CD14-positive monocyte (primary cell): Measurements from ENCODE around the gene TRIM59. TPM values are rescaled to one million over a fixed set of nuclear protein-coding genes. Genes with fewer than 3 reads are reported as not detected.

ENCODE experiments used
- DNase-seq, 3 donors: peaks; one replicate each; pipeline ENCODE4 v3.0.0-alpha.2; 2011 to 2022
- H2AFZ ChIP-seq: 2 replicates; pipeline ENCODE4 v1.6.0; 2012; ENCODE audit warnings: mild to moderate bottlenecking, low read depth, low read length, inconsistent platforms; ENCODE audit not compliant: insufficient read depth, poor library complexity, severe bottlenecking
- H3K27ac ChIP-seq, 2 donors: 1 replicate in 1 of 2; 2 replicates in 1 of 2; pipeline ENCODE4 v1.5.1; 2012 to 2013; ENCODE audit warnings: low read length in 2 of 2, control low read depth in 1 of 2, inconsistent platforms in 1 of 2, low read depth in 1 of 2, mild to moderate bottlenecking in 1 of 2
- H3K27me3 ChIP-seq, 2 donors: one replicate each; pipeline versions ENCODE4 v1.6.0 to v1.6.1; 2011 to 2013; ENCODE audit warnings: low read length in 2 of 2; ENCODE audit not compliant: control insufficient read depth in 2 of 2, insufficient read depth in 2 of 2
- H3K36me3 ChIP-seq, 2 donors: replicated peaks in 1 of 2; 1 replicate in 1 of 2; 2 replicates in 1 of 2; pipeline versions ENCODE4 v1.5.1 to v1.6.1; 2012 to 2013; ENCODE audit warnings: low read length in 2 of 2, control low read depth in 1 of 2, inconsistent platforms in 1 of 2, mild to moderate bottlenecking in 1 of 2; ENCODE audit not compliant: insufficient read depth in 2 of 2, control insufficient read depth in 1 of 2
- H3K4me1 ChIP-seq, 2 donors: 1 replicate in 1 of 2; 2 replicates in 1 of 2; pipeline versions ENCODE4 v1.5.1 to v1.6.1; 2012 to 2013; ENCODE audit warnings: low read length in 2 of 2, control low read depth in 1 of 2, inconsistent platforms in 1 of 2, mild to moderate bottlenecking in 1 of 2, moderate library complexity in 1 of 2; ENCODE audit not compliant: insufficient read depth in 2 of 2, control insufficient read depth in 1 of 2
- H3K4me2 ChIP-seq: replicated peaks from 2 replicates; pipeline ENCODE3; 2012; ENCODE audit warnings: low read length, moderate library complexity, mild to moderate bottlenecking; ENCODE audit not compliant: poor library complexity, severe bottlenecking; ENCODE audit errors: extremely low read depth
- H3K4me3 ChIP-seq, 3 experiments: fragments of 200-600 bp in 1 of 3; sonication (generic) in 1 of 3; replicated peaks in 1 of 3; 1 replicate in 2 of 3; 2 replicates in 1 of 3; pipeline ENCODE4 v1.5.1; 2011 to 2013; ENCODE audit warnings: low read length in 3 of 3, mild to moderate bottlenecking in 3 of 3, control low read depth in 2 of 3, low read depth in 2 of 3, inconsistent platforms in 1 of 3, moderate library complexity in 1 of 3
- H3K79me2 ChIP-seq: 2 replicates; pipeline ENCODE4 v1.6.0; 2012; ENCODE audit warnings: mild to moderate bottlenecking, control low read depth, inconsistent platforms, low read length, moderate library complexity; ENCODE audit not compliant: insufficient read depth
- H3K9ac ChIP-seq: 2 replicates; pipeline ENCODE4 v1.6.0; 2017; ENCODE audit warnings: low read length, mild to moderate bottlenecking; ENCODE audit not compliant: insufficient read depth, poor library complexity, severe bottlenecking
- H3K9me3 ChIP-seq, 2 donors: replicated peaks in 1 of 2; 1 replicate in 1 of 2; 2 replicates in 1 of 2; pipeline versions ENCODE4 v1.5.1 to v1.6.1; 2012 to 2013; ENCODE audit warnings: low read length in 2 of 2, control low read depth in 1 of 2; ENCODE audit not compliant: control insufficient read depth in 1 of 2, insufficient read depth in 1 of 2
- H4K20me1 ChIP-seq: 2 replicates; pipeline ENCODE4 v1.6.0; 2012; ENCODE audit warnings: mild to moderate bottlenecking, low read length, control low read depth, moderate library complexity; ENCODE audit not compliant: insufficient read depth
- H3K27ac Mint-ChIP-seq, 7 donors: one replicate each; pipeline ENCODE4 v1.8.0; 2020; ENCODE audit warnings: mild to moderate bottlenecking in 7 of 7, mixed read lengths in 7 of 7, moderate library complexity in 6 of 7, inconsistent platforms in 2 of 7
- H3K27me3 Mint-ChIP-seq, 3 donors: one replicate each; pipeline ENCODE4 v1.8.0; 2021 to 2022; ENCODE audit warnings: low read depth in 3 of 3, mild to moderate bottlenecking in 3 of 3, mixed read lengths in 3 of 3, moderate library complexity in 3 of 3, inconsistent platforms in 1 of 3
- H3K36me3 Mint-ChIP-seq, 2 donors: one replicate each; pipeline ENCODE4 v1.8.0; 2020; ENCODE audit warnings: mixed read lengths in 2 of 2, inconsistent platforms in 1 of 2, mild to moderate bottlenecking in 1 of 2
- H3K4me1 Mint-ChIP-seq: one replicate; pipeline ENCODE4 v1.8.0; 2020; ENCODE audit warnings: mild to moderate bottlenecking, mixed read lengths
- H3K4me3 Mint-ChIP-seq, 2 donors: one replicate each; pipeline ENCODE4 v1.8.0; 2020; ENCODE audit warnings: mild to moderate bottlenecking in 2 of 2, mixed read lengths in 2 of 2, moderate library complexity in 1 of 2
- H3K9me3 Mint-ChIP-seq, 7 donors: one replicate each; pipeline ENCODE4 v1.8.0; 2020 to 2022; ENCODE audit warnings: mixed read lengths in 7 of 7, mild to moderate bottlenecking in 6 of 7, moderate library complexity in 6 of 7, inconsistent platforms in 2 of 7
- CTCF ChIP-seq: fragments of 200-600 bp; IDR thresholded peaks from one replicate; pipeline ENCODE4 v1.8.0; 2022; ENCODE audit warnings: antibody characterized with exemption, mild to moderate bottlenecking
- WGBS: methylation state at CpG from one replicate; pipeline ENCODE4 v1.1.5; 2013; ENCODE audit warnings: missing lambda C conversion rate; ENCODE audit not compliant: insufficient coverage; 5-methylcytosine and 5-hydroxymethylcytosine counted together
- intact Hi-C, 2 donors: fragments of 100-400 bp; cut with micrococcal nuclease; formaldehyde crosslinking; loops; one replicate each; pipeline versions ENCODE4 v1.15.0 to v1.15.1; 2023
- polyA plus RNA-seq, 3 donors: library from polyadenylated mRNA; depleted of rRNA in 1 of 3; unstranded in 2 of 3; stranded (reverse) in 1 of 3; fragments of 300-500 nt in 2 of 3; fragments of >200 nt in 1 of 3; fragmentation: Illumina TruSeq in 2 of 3; gene quantifications; 1 replicate in 2 of 3; 2 replicates in 1 of 3; pipeline ENCODE4 v1.2.3, GENCODE V29; 2012 to 2021

Gene TRIM59
- polyA plus RNA-seq, 3 donors = 2.5 to 4.2 (median 4.2) TPM

GRCh38 chr3:160482796-160483195 is 33.2 kb upstream of the TRIM59 start:
- intact Hi-C loops = no loop called here
- Mint-ChIP-seq H3K27me3 (no peaks in the 10 kb centered on the region), H3K9me3 (peaks cover 0 to 2% (median 0%) of the 10 kb centered on the region in 7 donors), H3K4me1 (peaks cover 20% of the 10 kb centered on the region), H3K36me3 (no peaks in the 10 kb centered on the region), H3K4me3 (no peak overlapping the region), H3K27ac (no peak overlapping the region)
- no peak overlapping the region for H3K27ac ChIP-seq
- no peaks in the 10 kb centered on the region for H3K9me3 ChIP-seq
- no peak overlapping the region for H3K9ac ChIP-seq
- no peaks in the 10 kb centered on the region for H4K20me1 ChIP-seq
- H3K36me3 ChIP-seq = no peaks in the 10 kb centered on the region
- no peaks in the 10 kb centered on the region for H3K79me2 ChIP-seq
- no peaks in the 10 kb centered on the region for H3K27me3 ChIP-seq
- H3K4me1 ChIP-seq = peaks cover 3 to 7% of the 10 kb centered on the region in 2 donors
- DNase-seq = no peak
- no peak overlapping the region for H3K4me3 ChIP-seq
- no peak overlapping the region for H2AFZ ChIP-seq
- WGBS = 14% methylated on average over 1 of the region's 3 CpGs
- TF ChIP-seq CTCF = no peak
- H3K4me2 ChIP-seq = no peak overlapping the region

GRCh38 chr3:160481856-160482255 is 32.3 kb upstream of the TRIM59 start:
- intact Hi-C loops = no loop called here
- Histone ChIP-seq H3K9me3 (no peaks in the 10 kb centered on the region), H3K4me3 (no peak overlapping the region), H2AFZ (no peak overlapping the region), H3K4me2 (no peak overlapping the region), H3K79me2 (no peaks in the 10 kb centered on the region), H3K9ac (no peak overlapping the region), H4K20me1 (no peaks in the 10 kb centered on the region), H3K27ac (no peak overlapping the region), H3K4me1 (peaks cover 9 to 15% of the 10 kb centered on the region in 2 donors), H3K36me3 (no peaks in the 10 kb centered on the region), H3K27me3 (no peaks in the 10 kb centered on the region)
- peaks cover 0 to 2% (median 0%) of the 10 kb centered on the region in 7 donors for H3K9me3 Mint-ChIP-seq
- H3K4me3 Mint-ChIP-seq = no peak overlapping the region
- no peak overlapping the region for H3K27ac Mint-ChIP-seq
- H3K36me3 Mint-ChIP-seq = no peaks in the 10 kb centered on the region
- WGBS = 97% methylated on average over 3 of the region's 6 CpGs
- H3K4me1 Mint-ChIP-seq = peaks cover 28% of the 10 kb centered on the region
- TF ChIP-seq CTCF = no peak
- H3K27me3 Mint-ChIP-seq = no peaks in the 10 kb centered on the region
- DNase-seq = no peak
